Measurements from ENCODE around the gene ADARB2. TPM values are rescaled to one million over a fixed set of nuclear protein-coding genes. Genes with fewer than 3 reads are reported as not detected.

ADARB2 gene
- total RNA-seq, 4 donors from 2014 or later = 0.80 to 4.9 (median 2.3) TPM

- Histone ChIP-seq H3K27me3 (no peaks in the 10 kb centered on the region), H3K4me3 (no peak overlapping the region), H3K9me3 (no peaks in the 10 kb centered on the region), H3K4me1 (no peaks in the 10 kb centered on the region), H3K36me3 (no peaks in the 10 kb centered on the region), H3K27ac (no peak overlapping the region)
- no peak for TF ChIP-seq CTCF (IDR thresholded peaks at IDR 0.05)
- no peak for TF ChIP-seq POLR2A (IDR thresholded peaks at IDR 0.05)
- no peak for TF ChIP-seq EP300 (IDR thresholded peaks at IDR 0.05; ENCODE audit: low read depth)
- TF ChIP-seq POLR2AphosphoS5 (IDR thresholded peaks at IDR 0.05) = no peak
- in situ Hi-C loops (cut with MboI; ENCODE audit: low pct_ligation_motif_present in 1 of 4, low pct_unique_long_range_greater_than_20kb in 1 of 4, low sequenced_read_pairs in 3 of 4) (no loop called here), intact Hi-C loops (cut with DNase I; ENCODE audit: low total_unique reads) (no loop called here)
- no peak for DNase-seq
- 20 to 24% methylated on average over 2 to 11 of the region's 11 CpGs for WGBS, 2 donors (ENCODE audit: low coverage in 1 of 2)
These were observed 177.6 kb downstream of the ADARB2 start for GRCh38 chr10:1559761-1560160.

GRCh38 chr10:1559311-1559710, 178.0 kb downstream of the ADARB2 start:
- H3K4me1 ChIP-seq = no peaks in the 10 kb centered on the region
- intact Hi-C loops (cut with DNase I; ENCODE audit: low total_unique reads) (no loop called here), in situ Hi-C loops (cut with MboI; ENCODE audit: low pct_ligation_motif_present in 1 of 4, low pct_unique_long_range_greater_than_20kb in 1 of 4, low sequenced_read_pairs in 3 of 4) (no loop called here)
- no peaks in the 10 kb centered on the region for H3K9me3 ChIP-seq
- DNase-seq = no peak
- no peak for TF ChIP-seq EP300 (IDR thresholded peaks at IDR 0.05; ENCODE audit: low read depth)
- no peak for TF ChIP-seq POLR2A (IDR thresholded peaks at IDR 0.05)
- TF ChIP-seq POLR2AphosphoS5 (IDR thresholded peaks at IDR 0.05) = no peak
- no peak for TF ChIP-seq CTCF (IDR thresholded peaks at IDR 0.05)
- H3K36me3 ChIP-seq = no peaks in the 10 kb centered on the region
- 55 to 74% methylated on average over 4 to 14 of the region's 14 CpGs for WGBS, 2 donors (ENCODE audit: low coverage in 1 of 2)
- no peaks in the 10 kb centered on the region for H3K27me3 ChIP-seq
- no peak overlapping the region for H3K4me3 ChIP-seq
- H3K27ac ChIP-seq = no peak overlapping the region

GRCh38 chr10:1558906-1559305, 178.4 kb downstream of the ADARB2 start:
- no peaks in the 10 kb centered on the region for H3K36me3 ChIP-seq
- in situ Hi-C loops (cut with MboI; ENCODE audit: low pct_ligation_motif_present in 1 of 4, low pct_unique_long_range_greater_than_20kb in 1 of 4, low sequenced_read_pairs in 3 of 4) = no loop called here
- no peaks in the 10 kb centered on the region for H3K9me3 ChIP-seq
- H3K4me1 ChIP-seq = no peaks in the 10 kb centered on the region
- DNase-seq = no peak
- TF ChIP-seq POLR2A (IDR thresholded peaks at IDR 0.05) (no peak), CTCF (IDR thresholded peaks at IDR 0.05) (no peak), EP300 (IDR thresholded peaks at IDR 0.05; ENCODE audit: low read depth) (no peak), POLR2AphosphoS5 (IDR thresholded peaks at IDR 0.05) (no peak)
- intact Hi-C loops (cut with DNase I; ENCODE audit: low total_unique reads) = no loop called here
- no peaks in the 10 kb centered on the region for H3K27me3 ChIP-seq
- WGBS, 2 donors (ENCODE audit: low coverage in 1 of 2) = 40 to 58% methylated on average over 1 to 4 of the region's 4 CpGs
- no peak overlapping the region for H3K27ac ChIP-seq
- H3K4me3 ChIP-seq = no peak overlapping the region

- Histone ChIP-seq H3K9me3 (no peaks in the 10 kb centered on the region), H3K27ac (no peak overlapping the region), H3K36me3 (no peaks in the 10 kb centered on the region), H3K4me3 (no peak overlapping the region), H3K4me1 (no peaks in the 10 kb centered on the region), H3K27me3 (no peaks in the 10 kb centered on the region)
- 68 to 76% methylated on average over 9 to 13 of the region's 13 CpGs for WGBS, 2 donors (ENCODE audit: low coverage in 1 of 2)
- no peak for TF ChIP-seq CTCF (IDR thresholded peaks at IDR 0.05)
- in situ Hi-C loops (cut with MboI; ENCODE audit: low pct_ligation_motif_present in 1 of 4, low pct_unique_long_range_greater_than_20kb in 1 of 4, low sequenced_read_pairs in 3 of 4) = no loop called here
- no peak for DNase-seq
- intact Hi-C loops (cut with DNase I; ENCODE audit: low total_unique reads) = no loop called here
These were observed 180.2 kb downstream of the ADARB2 start for GRCh38 chr10:1557081-1557480.
